ENCODE results near the gene GRB2. TPM values are rescaled to one million over a fixed set of nuclear protein-coding genes. Genes with fewer than 3 reads are reported as not detected.

Gene GRB2
- total and polyA plus RNA-seq, 2 of the 8 experiments (the other 6 are each of a cell fraction or from before 2014, with no cell fraction given) = 44.2 to 101 TPM

DNA sequence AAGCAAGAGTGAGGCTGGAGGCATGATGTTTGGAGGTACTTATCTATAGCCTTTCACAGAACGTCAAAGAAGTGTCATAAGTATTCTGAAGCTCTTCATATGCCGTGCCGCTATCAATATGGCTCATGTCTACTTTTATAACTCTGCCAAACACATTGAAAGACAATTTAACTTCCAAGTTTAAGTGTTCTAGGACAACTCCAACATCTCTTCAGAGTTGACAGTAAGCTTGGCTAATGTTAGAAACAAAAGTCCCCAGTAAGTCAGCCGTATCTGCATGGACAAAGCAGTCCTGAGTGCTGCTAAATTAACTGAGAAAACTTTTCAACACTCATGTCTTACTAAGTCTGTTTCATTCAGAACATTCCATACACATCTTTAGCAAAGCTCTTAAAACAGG is 32.2 kb downstream of the GRB2 start:
- no peak overlapping the region for H2BK5ac ChIP-seq (ENCODE audit: low read depth, low read length)
- H3K23me2 ChIP-seq (ENCODE audit: low read depth, low read length) = no peaks in the 10 kb centered on the region
- H3K4ac ChIP-seq (replicated peaks; ENCODE audit: insufficient read length, low read depth, low read length) = no peak overlapping the region
- H3K4me3 ChIP-seq (ENCODE audit: extremely low read depth in 1 of 4, insufficient read depth in 2 of 4, low read depth in 3 of 4, low read length in 4 of 4) = no peak overlapping the region
- H2BK120ac ChIP-seq (replicated peaks; ENCODE audit: low read depth, low read length) = no peak overlapping the region
- no peak for DNase-seq (ENCODE audit: low read depth in 1 of 2, low spot score in 2 of 2)
- H2AFZ ChIP-seq (ENCODE audit: low read length) = no peak overlapping the region
- H3K79me1 ChIP-seq (ENCODE audit: low read depth, low read length) = peaks cover 19% of the 10 kb centered on the region
- H4K91ac ChIP-seq (replicated peaks; ENCODE audit: insufficient read length, low read length) = no peak overlapping the region
- no peak overlapping the region for H2BK20ac ChIP-seq (ENCODE audit: low read length)
- no peak overlapping the region for H4K5ac ChIP-seq (ENCODE audit: insufficient read length, low read depth, low read length)
- no peaks in the 10 kb centered on the region for H3K9me3 ChIP-seq (ENCODE audit: insufficient read depth in 2 of 2, low read depth in 1 of 2, low read length in 1 of 2)
- H3K79me2 ChIP-seq (ENCODE audit: control insufficient read depth in 1 of 2, insufficient read depth in 2 of 2, low read length in 2 of 2) = peaks cover 9 to 89% of the 10 kb centered on the region in 2 experiments
- H3K9ac ChIP-seq (replicated peaks in 1 of 4; ENCODE audit: extremely low read depth in 1 of 4, low read depth in 3 of 4, low read length in 3 of 4) = no peak overlapping the region
- H3K27ac ChIP-seq (ENCODE audit: low read depth, low read length) = no peak overlapping the region
- no peak overlapping the region for H4K8ac ChIP-seq (ENCODE audit: extremely low read depth, insufficient read depth, low read length)
- 81% methylated on average over 4 of the region's 4 CpGs; no CpG with 5 or more reads in 1 of the 2 experiments for whole genome bisulfite sequencing, 2 experiments (ENCODE audit: extremely low coverage in 1 of 2, insufficient coverage in 1 of 2, insufficient read length in 1 of 2, insufficient replicate concordance in 2 of 2, low coverage in 1 of 2, low lambda C conversion rate in 2 of 2, missing lambda C conversion rate in 1 of 2)
- H3K14ac ChIP-seq (ENCODE audit: insufficient read length) = no peak overlapping the region
- CTCF ChIA-PET (ENCODE audit: partially characterized antibody) = interaction anchor here (0.6 to 1.4 kb wide), 6 partner anchors 10 to 1288 kb away, joined by 3 to 4 read pairs (median 4); no protein-coding TSS in a partner anchor
- no peaks in the 10 kb centered on the region; a peak in 1 of 8 replicates for H3K36me3 ChIP-seq (ENCODE audit: control insufficient read depth in 2 of 4, insufficient read depth in 4 of 4, low read length in 3 of 4)
- H3K4me1 ChIP-seq (replicated peaks in 1 of 4; ENCODE audit: control insufficient read depth in 3 of 4, insufficient read depth in 4 of 4, low read length in 3 of 4) = peaks cover 0 to 9% (median 3%) of the 10 kb centered on the region in 4 experiments; a peak in 4 of 7 replicates
- no peak overlapping the region for H2BK12ac ChIP-seq (ENCODE audit: low read depth, low read length)
- POLR2A ChIA-PET (ENCODE audit: partially characterized antibody) = interaction anchor here (1.1 to 1.4 kb wide), 2 partner anchors 20 to 28 kb away, joined by 3 read pairs; no protein-coding TSS in a partner anchor
- H2AK5ac ChIP-seq (ENCODE audit: low read depth, low read length) = no peak overlapping the region
- H4K20me1 ChIP-seq (replicated peaks in 1 of 2; ENCODE audit: control insufficient read depth in 1 of 2, insufficient read depth in 2 of 2, low read length in 2 of 2) = peaks cover 9 to 24% of the 10 kb centered on the region in 2 experiments
- H2BK15ac ChIP-seq (ENCODE audit: low read length) = no peak overlapping the region
- no peaks in the 10 kb centered on the region for H3K27me3 ChIP-seq (replicated peaks in 1 of 4; ENCODE audit: control insufficient read depth in 3 of 4, extremely low read depth in 1 of 4, insufficient read depth in 3 of 4, low read length in 3 of 4)
- no peak overlapping the region for H3K4me2 ChIP-seq (ENCODE audit: insufficient read depth in 1 of 2, low read depth in 2 of 2, low read length in 2 of 2)
- no peak overlapping the region for H3K56ac ChIP-seq (replicated peaks; ENCODE audit: insufficient read length, low read depth, low read length)
- FAIRE-seq = no peak
- TF ChIP-seq, protein P1, sequence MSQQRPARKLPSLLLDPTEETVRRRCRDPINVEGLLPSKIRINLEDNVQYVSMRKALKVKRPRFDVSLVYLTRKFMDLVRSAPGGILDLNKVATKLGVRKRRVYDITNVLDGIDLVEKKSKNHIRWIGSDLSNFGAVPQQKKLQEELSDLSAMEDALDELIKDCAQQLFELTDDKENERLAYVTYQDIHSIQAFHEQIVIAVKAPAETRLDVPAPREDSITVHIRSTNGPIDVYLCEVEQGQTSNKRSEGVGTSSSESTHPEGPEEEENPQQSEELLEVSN (IDR thresholded peaks at IDR 0.05) = no peak
- TF ChIP-seq TAF1 (IDR thresholded peaks at IDR 0.05; ENCODE audit: low read depth, low read length) (no peak), KDM1A (IDR thresholded peaks at IDR 0.05; ENCODE audit: borderline replicate concordance, low read length) (no peak), TBP (IDR thresholded peaks at IDR 0.05; ENCODE audit: low read depth, low read length) (no peak), PHF8 (conservative IDR thresholded peaks at IDR 0.05; ENCODE audit: low read depth, low read length) (no peak), RXRA (IDR thresholded peaks at IDR 0.05; ENCODE audit: insufficient read depth, low read depth, low read length) (no peak), SIRT6 (IDR thresholded peaks at IDR 0.05; ENCODE audit: low read length) (no peak)
- no peak overlapping the region for H3K23ac ChIP-seq (ENCODE audit: insufficient read length)
- no peak overlapping the region for H3K18ac ChIP-seq (ENCODE audit: extremely low read depth, low read length)

Measured in H1 (cell line).